Right ventricle myocardium inferior (tissue), 1 donor: ENCODE measurements around the gene NKD1. TPM values are rescaled to one million over a fixed set of nuclear protein-coding genes. Genes with fewer than 3 reads are reported as not detected.
"Not testable (repeated sequence)": the region's sequence is repeated elsewhere in the genome, so short reads cannot be mapped to it uniquely, and the experiment has no call there.

Source experiments
- ATAC-seq: fragments of 200-7000 bp; cut with Tn5 transposase; one replicate; pipeline ENCODE4 v1.9.1; 2020; ENCODE audit warnings: mild to moderate bottlenecking, moderate library complexity
- DNase-seq: peaks from one replicate; pipeline ENCODE4 v3.0.0; 2021; ENCODE audit errors: missing footprints
- intact Hi-C: fragments of 100-400 bp; cut with DNase I; formaldehyde crosslinking; loops from one replicate; pipeline ENCODE4 v1.11.0; 2022
- long read RNA-seq: library from polyadenylated mRNA; unstranded; transcript quantifications from one replicate; pipeline ENCODE4 v2.0.0, GENCODE V29; 2021
- total RNA-seq: library from RNA; stranded (reverse); fragmentation: NEBNext Ultra II Directional; extraction: Animal tissue kit (Norgen Biotek cat#: 25700); gene quantifications from one replicate; pipeline ENCODE4 v1.2.1, GENCODE V29; 2021
- donor health status: DM: no; HTN: yes; CAD: no; lungs with severe emphysema.

NKD1 gene, protein sequence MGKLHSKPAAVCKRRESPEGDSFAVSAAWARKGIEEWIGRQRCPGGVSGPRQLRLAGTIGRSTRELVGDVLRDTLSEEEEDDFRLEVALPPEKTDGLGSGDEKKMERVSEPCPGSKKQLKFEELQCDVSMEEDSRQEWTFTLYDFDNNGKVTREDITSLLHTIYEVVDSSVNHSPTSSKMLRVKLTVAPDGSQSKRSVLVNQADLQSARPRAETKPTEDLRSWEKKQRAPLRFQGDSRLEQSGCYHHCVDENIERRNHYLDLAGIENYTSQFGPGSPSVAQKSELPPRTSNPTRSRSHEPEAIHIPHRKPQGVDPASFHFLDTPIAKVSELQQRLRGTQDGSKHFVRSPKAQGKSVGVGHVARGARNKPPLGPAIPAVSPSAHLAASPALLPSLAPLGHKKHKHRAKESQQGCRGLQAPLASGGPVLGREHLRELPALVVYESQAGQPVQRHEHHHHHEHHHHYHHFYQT
- total RNA-seq, result 0.43 TPM
- long read RNA-seq, result 0 reads

DNA sequence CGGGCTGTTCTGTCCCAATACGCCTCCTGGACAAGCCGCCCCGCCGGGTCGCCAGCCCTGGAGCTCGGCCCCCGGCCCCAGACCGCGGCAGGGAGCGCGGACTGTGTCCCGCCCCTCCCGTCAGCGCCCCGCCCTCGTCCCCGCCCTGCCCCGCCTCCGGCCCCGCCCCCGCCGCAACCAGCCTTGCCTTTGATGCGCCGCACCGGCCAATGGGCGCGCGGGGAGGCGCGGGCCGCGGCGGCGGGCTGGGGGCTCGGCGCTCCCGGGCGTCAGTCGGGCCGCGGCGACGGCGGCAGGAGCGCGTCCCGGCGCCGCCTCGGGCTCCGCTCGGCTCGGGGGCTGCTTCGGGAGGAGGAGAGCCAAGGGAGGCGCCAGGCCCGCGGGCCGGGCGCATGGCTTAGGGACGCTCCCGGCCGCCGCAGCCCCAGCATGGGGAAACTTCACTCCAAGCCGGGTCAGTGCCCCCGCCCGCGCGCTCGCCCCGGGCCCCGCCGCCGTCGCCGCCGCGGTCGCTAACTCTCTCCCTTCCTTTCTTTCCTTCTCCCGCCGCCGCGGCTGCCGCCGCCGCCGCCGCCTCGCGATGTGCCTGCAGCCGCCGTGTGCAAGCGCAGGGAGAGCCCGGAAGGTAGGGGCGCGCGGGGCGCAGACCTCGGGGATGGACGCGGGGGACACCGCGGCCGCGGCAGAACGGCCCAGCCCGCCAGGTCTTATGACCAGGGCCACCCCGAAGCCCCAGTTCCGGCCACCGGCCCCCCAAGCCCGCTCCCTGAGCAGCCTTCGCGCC lies at the start of gene NKD1:
NKD1 (plus strand) TSS at position 272 of the 784 bp plus-strand sequence; CDS start at position 430, 158 bp downstream.
- ATAC-seq (peak; percentile 89), DNase-seq (peak; percentile 88)
- intact Hi-C loops, result no loop called here

DNA sequence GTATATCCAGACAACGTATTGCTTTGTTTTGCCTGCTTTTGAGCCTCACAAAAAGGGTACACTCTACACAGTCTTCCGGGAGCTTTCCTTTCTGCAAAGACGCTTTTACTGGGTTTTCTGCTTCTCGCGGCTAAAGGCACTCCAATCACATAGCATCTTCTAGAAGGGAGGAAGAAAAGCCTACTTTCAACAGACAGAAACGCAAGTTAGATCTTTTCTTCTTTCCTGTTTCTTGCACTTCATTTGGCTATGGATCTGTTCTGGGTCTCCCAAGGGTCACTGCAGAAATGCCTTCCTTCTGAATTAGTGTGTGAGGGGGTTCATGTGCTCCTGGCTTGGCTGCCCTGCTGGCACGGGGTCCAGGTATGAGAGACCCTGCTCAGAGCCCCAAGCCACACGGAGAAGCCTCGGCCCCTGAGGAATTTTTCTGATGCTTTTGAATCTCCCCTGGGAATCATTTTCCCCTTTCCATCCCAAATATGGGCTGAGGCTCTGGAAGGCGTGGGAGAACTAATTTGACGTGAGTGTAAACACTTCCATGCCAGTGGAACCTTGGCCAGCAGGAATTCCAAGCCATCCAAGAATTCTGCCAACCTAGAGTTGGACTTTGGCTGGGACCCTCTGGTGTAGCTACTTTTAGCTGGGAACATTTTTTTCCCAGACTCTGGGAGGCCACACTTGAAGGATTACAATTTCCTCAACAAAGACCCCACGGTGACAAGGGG lies 49.6 kb upstream of the NKD1 start:
- ATAC-seq, result no peak
- intact Hi-C loops, result no loop called here

GRCh38 chr16:50499254-50499653 lies 48.9 kb upstream of the NKD1 start:
- no peak for ATAC-seq

More for the DNA sequence above, 49.6 kb upstream of the NKD1 start:
- no peak for DNase-seq

GRCh38 chr16:50500171-50500874 lies 47.9 kb upstream of the NKD1 start:
- intact Hi-C loops, result no loop called here
- no peak for ATAC-seq
- no peak for DNase-seq

More at GRCh38 chr16:50499254-50499653, 48.9 kb upstream of the NKD1 start:
- no peak for DNase-seq
- intact Hi-C loops, result no loop called here

DNA sequence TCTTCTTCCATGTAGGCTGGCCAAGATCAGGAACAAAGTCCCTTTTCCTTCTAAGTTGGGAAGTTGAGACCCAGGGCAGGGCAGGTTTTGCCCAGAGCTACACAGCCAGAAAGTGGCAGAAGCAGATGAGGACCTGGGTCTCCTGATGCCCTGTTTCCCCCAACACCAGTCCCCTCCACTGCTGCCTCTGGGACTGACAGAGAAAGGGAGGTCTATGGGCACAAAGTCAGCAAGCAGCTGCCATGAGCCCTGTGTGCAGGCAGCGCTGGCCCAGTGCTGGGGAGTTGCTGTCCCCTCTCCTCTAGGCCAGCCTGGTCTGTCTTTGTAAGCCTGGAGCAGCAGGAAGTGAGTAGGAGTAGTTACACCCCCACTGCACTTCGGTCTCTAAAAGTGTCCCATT lies 46.9 kb upstream of the NKD1 start:
- DNase-seq, result no peak
- no peak for ATAC-seq
- intact Hi-C loops, result no loop called here

GRCh38 chr16:50501986-50502615 lies 46.1 kb upstream of the NKD1 start:
- intact Hi-C loops, result no loop called here

GRCh38 chr16:50502616-50503011 lies 45.6 kb upstream of the NKD1 start:
- intact Hi-C loops, result no loop called here
- no peak for DNase-seq
- no peak for ATAC-seq

More at GRCh38 chr16:50501986-50502615, 46.1 kb upstream of the NKD1 start:
- ATAC-seq (no peak), DNase-seq (no peak)

DNA sequence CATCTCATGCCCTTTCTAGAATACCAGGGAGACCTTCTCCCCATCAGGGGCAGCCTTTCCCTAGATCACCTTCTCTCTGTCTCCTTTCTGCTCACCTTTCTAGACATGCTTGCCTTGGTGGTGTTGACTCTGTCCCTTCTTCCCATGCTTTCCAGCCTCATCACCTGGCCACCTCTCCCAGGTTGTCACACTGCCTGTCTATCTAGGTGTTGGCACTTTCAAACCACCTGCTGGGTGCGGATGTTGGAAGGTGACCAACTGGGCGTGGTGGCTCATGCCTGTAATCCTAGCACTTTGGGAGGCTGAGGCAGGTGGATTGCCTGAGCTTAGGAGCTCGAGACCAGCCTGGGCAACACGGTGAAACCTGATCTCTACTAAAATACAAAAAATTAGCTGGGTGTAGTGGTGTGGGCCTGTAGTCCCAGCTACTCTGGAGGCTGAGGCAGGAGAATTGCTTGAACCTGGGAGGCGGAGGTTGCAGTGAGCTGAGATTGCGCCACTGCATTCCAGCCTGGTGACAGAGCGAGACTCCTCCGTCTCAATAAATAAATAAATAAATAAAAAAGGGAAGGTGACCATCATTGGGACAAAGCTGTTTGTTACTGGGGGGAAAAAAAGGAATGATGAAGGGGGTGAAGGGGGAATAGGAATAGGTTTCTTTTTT lies 44.2 kb upstream of the NKD1 start:
- DNase-seq, intact Hi-C loops, ATAC-seq: not testable (repeated sequence)

DNA sequence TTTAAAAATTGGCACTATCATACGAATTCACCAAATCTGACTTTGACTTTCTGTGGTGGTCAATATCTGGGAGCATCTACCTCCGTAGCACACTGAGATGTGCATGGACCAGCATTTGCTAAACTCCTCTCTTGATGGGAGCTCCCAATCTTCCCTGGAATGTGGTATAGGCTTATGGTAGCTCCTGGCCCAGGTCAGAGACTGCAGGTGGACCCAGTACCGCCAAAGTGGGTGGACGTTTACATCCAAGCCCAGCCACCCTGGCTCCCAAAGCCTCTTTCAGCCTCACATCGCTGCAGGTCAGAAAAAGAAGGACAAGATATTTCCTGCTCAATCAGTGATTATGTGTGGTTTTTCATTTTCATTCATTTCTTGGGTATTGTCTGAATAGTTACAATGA lies 43.1 kb upstream of the NKD1 start:
- intact Hi-C loops, result no loop called here
- no peak for ATAC-seq
- no peak for DNase-seq

DNA sequence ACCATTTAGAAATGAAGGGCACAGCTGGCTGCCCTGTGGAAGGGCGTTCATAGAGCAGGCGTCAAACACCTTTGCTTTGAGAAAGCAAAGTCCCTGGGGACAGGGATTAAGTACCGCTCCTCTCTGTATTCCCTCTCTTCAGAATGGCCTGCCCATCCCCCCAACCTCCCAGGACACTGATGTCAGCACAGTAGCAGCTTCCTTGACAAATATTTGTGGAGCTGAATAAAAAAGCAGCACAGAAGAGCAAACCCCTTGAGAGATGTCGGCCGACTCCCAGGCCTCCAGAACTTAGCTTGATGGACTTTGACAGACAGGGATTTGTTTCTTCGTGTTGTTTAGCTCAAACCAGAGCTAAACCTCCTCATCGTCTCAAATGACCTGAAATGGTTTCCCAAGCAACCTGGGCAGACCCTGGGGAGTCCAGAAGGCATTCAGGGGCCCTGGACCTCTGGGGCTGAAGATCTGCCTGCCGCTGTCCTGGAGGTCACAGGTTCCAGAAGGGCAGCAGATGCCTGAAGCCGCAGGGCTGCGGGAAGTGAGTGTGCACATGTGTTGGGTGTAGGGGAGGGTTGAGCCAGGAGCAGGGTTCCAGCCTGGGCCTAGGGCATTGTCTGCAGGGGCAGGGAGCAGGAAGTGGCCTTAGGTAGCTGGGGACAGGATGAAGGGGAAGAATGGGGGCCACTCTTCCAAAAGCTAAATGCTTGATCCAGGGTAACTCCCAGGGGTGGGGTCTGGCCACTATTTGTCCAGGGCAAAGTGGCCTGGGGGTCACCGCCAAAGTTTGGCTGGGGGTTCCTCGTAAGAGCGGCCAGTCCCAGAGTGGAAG lies 42.3 kb upstream of the NKD1 start:
- ATAC-seq (no peak), DNase-seq (no peak)
- intact Hi-C loops, result no loop called here

DNA sequence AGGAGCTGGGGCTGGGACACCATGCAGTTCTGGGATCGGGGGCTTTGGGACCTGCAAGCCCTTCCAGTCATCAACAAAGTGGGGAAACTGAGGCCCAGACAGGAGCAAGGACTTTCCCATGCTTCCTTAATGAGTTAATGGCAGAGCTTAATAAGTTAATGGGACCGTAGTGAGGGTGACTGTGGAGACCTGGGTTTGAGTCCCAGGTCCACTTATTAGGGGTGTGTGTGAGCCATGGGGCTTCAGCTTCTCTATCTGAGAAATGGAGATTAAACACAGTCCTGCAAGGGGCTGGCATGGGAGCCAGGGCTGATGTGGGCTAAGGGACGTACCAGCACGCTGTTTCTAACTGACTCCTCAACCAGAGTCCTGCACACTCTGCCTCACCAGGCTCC lies 41.7 kb upstream of the NKD1 start:
- DNase-seq, result no peak
- intact Hi-C loops, result no loop called here
- ATAC-seq, result no peak

GRCh38 chr16:50507397-50507796 lies 40.8 kb upstream of the NKD1 start:
- intact Hi-C loops, result no loop called here
- ATAC-seq, result no peak
- DNase-seq, result no peak

- intact Hi-C loops, result no loop called here
- ATAC-seq, result no peak
- DNase-seq, result no peak
Measured at GRCh38 chr16:50509521-50510341, 38.5 kb upstream of the NKD1 start.

GRCh38 chr16:50515218-50515617 lies 33.0 kb upstream of the NKD1 start:
- DNase-seq (no peak), ATAC-seq (no peak)
- intact Hi-C loops, result no loop called here

- intact Hi-C loops, result no loop called here
- ATAC-seq (no peak), DNase-seq (no peak)
Measured at GRCh38 chr16:50516401-50516800, 31.8 kb upstream of the NKD1 start.

- intact Hi-C loops, result no loop called here
- DNase-seq (no peak), ATAC-seq (no peak)
Measured at GRCh38 chr16:50516890-50517289, 31.3 kb upstream of the NKD1 start.
